HG03442 (cell line): ENCODE results near the gene PTEN.

Experiments
- ATAC-seq: cut with Tn5 transposase; IDR thresholded peaks from one replicate; pipeline ENCODE4 v1.9.1; 2021; ENCODE audit warnings: mild to moderate bottlenecking, moderate library complexity; ENCODE audit not compliant: unreplicated experiment

Gene PTEN

DNA sequence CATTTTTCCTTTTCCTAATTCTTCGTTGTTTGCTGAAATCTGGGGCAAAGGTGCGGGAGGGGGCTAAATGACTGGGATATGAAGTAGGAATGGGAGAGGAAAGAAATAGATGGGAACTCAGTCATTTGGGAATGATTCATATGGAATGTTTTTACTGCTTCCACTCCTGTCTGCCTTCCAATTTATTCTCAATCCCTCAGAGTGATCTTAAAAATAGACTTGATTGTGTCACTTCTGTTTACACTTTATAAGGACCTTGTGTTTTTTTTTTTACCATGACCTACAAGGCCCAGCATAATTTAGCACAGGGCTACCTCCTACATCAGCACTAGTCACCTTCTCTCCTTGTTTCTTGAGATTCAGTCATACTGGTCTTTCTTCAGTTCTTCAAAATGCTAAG, 97.9 kb downstream of the PTEN start:
- ATAC-seq, result no peak

GRCh38 chr10:87966459-87966858, 103.0 kb downstream of the PTEN start:
- ATAC-seq, result no peak

- no peak for ATAC-seq
Observed at GRCh38 chr10:87973635-87974034, 110.2 kb downstream of the PTEN start.

GRCh38 chr10:87974130-87974529, 110.7 kb downstream of the PTEN start:
- ATAC-seq, result no peak

DNA sequence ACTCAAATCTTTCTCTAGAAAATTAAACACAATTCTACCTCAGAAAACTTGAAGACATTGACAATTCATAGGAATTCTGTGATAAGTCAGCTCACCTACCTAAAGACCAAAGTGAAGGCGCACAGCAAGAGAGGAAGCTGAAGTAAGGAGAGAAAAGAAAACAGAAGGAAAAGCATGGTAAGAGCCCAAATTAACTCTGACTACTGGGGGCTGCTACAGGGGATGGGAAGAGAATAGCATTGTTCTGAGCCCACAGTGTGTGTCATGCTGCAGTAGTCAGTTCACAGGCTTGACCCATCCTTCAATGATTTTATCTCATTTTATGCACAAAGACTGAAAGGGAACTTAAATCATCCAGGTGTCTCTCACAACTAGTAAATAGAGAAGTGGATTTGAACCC, 111.3 kb downstream of the PTEN start:
- no peak for ATAC-seq

DNA sequence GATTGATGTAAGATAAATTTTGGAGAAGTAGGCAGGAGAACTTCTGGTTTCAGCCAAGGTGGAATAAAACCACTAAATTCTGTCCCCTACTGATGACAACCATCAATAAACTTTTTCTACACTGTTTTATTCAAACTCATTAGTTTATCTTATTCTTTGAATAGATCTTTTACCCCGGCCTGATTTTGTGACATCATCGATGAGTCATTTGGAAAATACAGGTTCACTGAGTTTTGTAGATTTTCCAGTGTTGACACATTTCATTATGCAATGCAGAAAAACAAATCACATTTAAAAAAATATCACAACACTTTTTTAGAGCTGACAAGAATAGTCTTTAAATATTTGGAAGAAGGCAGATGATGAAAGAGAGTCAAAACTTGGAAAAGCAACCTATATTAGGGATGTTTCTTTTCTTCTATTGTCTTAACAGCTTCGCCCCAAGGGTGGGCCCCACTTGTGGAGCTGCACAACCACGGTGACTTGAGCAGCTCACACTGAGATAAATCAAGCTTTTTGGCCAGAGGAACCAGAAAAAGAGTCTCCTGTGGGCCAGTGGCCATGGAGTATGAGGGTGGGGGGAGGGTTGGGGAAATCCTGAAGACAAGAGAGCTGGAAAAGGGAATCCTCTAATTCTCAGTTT, 112.8 kb downstream of the PTEN start:
- ATAC-seq, result no peak

GRCh38 chr10:87978166-87978565, 114.7 kb downstream of the PTEN start:
- ATAC-seq, result no peak

DNA sequence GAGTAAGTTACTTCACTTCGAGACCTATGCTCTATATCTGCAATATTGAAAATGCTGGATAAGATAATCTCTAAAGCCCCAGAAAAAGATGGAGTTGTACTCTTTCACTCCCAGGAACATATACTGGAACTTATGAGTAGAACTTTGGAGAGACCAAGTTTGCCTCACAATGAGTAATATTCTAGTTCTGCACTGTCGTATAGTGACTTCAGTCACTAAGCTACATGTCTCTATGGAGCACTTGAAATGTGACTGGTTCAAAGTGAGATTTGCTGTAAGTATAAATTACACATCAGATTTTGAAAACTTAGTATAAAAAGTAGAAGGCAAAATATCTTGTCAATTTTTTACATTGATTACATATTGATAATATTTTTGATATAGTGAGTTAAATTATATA, 116.4 kb downstream of the PTEN start:
- no peak for ATAC-seq

GRCh38 chr10:87983716-87984115, 120.3 kb downstream of the PTEN start:
- no peak for ATAC-seq

- ATAC-seq, result no peak
Observed at GRCh38 chr10:87987206-87987605, 123.8 kb downstream of the PTEN start.

DNA sequence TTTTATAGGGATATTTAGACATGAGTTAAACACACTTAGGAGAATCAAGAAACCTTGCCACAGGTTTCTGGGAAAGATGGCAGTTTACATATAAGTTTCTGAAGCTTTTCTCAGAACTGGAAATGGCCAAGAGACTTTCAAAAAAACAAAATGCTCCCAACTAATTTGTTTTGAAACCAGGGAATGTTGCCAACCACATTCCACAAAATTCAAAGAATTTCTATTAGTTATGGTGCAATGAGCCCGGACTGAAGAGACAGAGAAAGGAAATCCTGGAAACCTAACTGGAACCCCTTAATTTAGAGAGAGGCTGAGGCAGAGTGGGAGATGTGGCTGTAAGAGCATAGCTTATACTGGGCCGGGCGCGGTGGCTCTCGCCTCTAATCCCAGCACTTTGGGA, 128.5 kb downstream of the PTEN start:
- ATAC-seq, result no peak

- no peak for ATAC-seq
Observed at GRCh38 chr10:88004451-88004850, 141.0 kb downstream of the PTEN start.

DNA sequence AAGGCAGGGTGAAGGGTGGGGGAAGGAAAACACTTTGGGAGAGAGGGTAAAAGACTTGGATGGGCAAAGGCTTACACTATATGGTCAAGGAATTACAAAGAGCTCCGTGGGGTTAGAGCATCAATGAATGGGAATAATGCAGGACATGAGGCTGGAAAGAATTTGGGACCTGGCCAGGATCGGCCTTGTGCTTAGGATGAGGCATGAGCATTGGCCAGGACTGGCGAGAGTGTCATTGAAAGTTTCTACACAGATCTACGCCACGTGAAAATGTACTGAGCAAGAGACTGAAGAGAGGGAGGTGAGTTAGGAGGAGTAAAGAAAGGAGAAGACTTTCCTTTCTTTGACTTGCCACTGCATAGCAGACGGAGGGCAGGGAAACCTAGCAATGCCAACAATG, 142.8 kb downstream of the PTEN start:
- no peak for ATAC-seq

- no peak for ATAC-seq
Observed at GRCh38 chr10:88008866-88009470, 145.5 kb downstream of the PTEN start.

- ATAC-seq, result no peak
Observed at GRCh38 chr10:88012641-88013040, 149.2 kb downstream of the PTEN start.

DNA sequence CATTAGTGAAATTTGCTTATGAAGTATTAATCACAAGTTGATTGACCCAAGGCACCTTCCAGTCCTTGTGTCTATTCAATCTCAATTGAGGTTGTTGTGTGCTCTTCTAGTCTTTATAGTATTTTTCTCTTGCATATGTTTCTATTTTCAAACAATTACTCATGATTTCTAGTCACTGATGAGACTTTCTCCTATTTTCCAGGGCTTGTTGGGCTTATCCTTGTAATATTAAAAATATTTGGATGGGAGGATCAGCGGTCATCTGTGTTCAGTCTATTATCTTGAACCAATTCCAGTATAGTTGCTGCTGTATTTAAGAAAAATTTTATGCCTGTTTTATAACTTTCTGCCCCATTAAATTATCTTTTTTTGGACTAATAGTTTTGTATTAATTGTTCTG, 154.4 kb downstream of the PTEN start:
- no peak for ATAC-seq

- no peak for ATAC-seq
Observed at GRCh38 chr10:88019753-88020152, 156.3 kb downstream of the PTEN start.
